GM21390 (cell line): ENCODE results near the gene ITPRID2.
"Not testable (repeated sequence)": the region's sequence is repeated elsewhere in the genome, so short reads cannot be mapped to it uniquely, and the experiment has no call there.

Experiments used
- ATAC-seq: cut with Tn5 transposase; IDR thresholded peaks from one replicate; pipeline ENCODE4 v1.9.1; 2021; ENCODE audit not compliant: unreplicated experiment

The ITPRID2 gene

DNA sequence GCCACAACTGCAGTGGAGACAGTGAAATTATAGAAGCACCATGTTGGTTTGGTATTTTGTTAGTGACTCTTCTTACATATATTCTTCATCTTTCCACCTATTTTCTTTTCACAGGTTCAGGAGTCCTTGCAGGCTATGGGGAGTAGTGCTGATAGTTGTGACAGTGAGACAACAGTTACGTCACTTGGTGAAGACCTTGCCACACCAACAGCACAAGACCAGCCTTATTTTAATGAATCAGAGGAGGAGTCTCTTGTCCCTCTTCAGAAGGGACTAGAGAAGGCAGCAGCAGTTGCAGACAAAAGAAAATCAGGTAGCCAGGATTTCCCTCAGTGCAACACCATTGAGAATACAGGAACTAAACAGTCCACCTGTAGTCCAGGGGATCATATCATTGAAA lies 23.6 kb downstream of the ITPRID2 start:
- no peak for ATAC-seq

DNA sequence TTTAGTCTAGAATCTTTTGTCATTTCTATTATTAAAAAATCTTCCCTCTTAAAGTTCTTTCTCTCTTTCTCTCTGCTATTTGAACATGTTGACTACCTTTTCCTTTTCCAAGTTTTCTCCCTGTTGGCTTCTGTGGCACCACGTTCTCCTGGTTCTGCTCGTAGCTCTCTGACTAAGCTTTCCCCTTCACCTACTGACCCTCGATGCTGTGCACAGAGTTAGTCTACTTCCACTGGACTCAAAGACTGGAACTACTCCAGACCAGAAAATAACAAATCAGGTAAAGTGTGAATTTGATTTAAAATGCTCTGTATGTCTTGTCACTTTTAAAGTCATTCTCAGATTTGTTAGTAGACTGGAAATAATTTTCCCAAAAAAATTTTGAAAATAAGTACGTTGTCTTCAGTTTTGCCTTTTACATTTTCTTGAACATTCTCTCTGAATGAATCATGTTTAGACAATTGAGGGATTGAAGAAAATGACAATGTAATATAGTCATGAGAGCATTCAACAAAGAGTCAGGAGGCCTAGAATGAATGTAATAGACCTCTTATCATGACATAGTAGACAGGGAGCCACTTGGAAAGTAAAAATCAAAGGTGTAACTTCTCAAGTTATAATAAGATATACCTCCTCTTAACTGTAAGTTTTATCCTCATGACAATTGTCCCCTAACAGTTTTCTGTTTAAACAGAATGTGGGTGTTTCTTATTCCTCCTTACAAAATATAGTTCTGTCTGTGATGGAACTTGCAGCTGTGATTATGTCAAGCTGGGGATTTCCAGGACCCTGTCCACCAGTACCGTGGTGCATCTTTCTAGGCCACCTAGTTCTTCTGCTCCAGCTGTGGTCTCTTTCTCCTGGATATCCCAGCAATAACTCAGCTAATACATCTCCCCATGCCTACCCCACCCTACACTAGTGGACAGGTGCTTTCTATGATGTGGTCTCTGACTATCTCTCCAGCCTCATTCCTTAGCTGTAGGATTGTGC lies 25.5 kb downstream of the ITPRID2 start:
- no peak for ATAC-seq

DNA sequence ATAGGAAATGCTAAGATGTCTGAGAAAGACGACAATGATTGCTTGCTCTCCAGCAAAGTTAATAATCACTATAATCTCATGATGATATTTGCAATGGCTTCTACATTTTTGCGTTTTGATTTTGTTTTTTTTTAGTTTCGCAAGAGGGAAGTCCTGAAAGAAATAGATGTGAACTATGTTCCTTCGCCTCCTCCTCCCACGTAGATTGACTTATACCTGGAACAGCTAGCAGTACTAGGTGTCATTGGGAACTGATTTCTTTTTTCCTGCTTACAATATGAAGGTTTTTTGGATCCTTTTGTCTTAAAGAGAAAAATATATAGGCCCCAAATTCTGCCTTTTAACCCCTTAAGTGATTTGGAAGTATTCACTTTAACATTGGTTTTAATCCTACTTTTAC lies 26.7 kb downstream of the ITPRID2 start:
- no peak for ATAC-seq

DNA sequence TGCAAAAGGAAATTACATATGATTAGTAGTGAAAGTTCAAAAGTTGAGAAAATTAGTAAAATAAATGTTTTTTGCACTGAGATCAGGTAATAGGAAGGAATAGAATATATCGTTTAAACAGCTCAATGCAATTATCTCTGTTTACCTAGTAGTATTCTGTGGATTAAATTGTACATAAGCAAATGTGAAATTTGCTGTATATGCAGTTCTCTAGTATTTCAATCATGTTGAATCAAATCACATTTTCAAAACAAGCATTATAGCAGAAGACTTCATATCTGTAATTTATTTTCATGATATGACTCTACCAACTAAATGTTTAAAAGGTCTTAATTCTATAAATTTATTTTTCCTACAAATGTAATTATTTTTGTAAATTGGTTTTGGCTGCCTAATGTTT lies 31.6 kb downstream of the ITPRID2 start:
- no peak for ATAC-seq

DNA sequence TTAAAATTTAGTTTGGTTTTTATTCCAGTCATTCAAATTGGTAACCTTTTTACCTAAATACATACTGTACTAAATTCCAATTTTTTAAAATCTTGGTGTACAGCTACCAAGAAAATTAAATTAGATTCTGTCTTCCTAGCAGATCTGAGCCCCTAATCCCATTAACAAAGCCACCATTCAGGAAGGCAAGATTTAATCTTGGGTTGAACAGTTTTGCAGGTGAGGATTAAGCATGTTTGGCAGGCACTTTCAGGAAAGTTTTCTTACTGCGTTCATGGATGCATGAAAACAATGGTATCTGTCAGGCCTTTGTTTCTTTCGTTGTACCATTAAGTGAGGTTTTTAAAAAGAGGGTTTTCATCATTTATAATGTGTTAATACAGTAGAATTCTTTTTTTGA lies 32.8 kb downstream of the ITPRID2 start:
- no peak for ATAC-seq

DNA sequence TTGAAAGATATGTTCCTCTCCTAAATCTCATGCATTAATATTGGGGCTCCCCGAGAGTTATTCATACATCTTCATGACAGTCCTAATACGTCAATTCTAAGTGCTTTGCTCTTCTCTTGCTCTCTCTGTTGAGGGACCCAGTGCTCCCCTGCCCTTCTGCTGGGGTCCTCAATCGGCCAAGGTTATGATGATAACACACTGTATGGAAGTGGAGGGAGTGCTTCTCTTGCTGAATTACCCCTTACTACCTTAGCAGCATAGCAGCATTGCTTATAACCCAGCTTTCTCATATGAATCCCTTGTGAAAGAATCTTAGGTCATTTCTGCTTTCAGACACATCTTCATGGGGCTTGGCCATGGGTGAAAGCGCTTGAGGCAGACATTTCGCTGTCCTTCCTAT lies 43.2 kb downstream of the ITPRID2 start:
- no peak for ATAC-seq

DNA sequence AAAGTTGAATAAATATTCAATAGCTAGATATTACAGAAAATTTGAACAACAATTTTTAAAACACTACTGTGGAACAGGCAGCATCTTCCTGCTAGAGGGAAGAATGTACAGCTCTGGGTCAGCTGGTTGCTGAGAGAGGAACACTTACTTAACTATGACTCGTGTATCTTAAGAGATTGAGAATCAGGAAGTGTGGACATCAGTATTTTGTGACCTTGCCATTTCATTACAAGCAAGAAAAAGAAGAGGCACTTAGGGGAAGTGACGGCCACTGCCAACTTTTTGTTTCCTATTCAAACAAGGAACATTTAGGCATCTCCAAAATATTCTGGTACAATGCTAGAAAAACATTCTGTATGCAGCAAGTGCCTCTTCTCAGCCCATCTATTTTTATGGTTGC lies 45.9 kb downstream of the ITPRID2 start:
- ATAC-seq, result no peak

DNA sequence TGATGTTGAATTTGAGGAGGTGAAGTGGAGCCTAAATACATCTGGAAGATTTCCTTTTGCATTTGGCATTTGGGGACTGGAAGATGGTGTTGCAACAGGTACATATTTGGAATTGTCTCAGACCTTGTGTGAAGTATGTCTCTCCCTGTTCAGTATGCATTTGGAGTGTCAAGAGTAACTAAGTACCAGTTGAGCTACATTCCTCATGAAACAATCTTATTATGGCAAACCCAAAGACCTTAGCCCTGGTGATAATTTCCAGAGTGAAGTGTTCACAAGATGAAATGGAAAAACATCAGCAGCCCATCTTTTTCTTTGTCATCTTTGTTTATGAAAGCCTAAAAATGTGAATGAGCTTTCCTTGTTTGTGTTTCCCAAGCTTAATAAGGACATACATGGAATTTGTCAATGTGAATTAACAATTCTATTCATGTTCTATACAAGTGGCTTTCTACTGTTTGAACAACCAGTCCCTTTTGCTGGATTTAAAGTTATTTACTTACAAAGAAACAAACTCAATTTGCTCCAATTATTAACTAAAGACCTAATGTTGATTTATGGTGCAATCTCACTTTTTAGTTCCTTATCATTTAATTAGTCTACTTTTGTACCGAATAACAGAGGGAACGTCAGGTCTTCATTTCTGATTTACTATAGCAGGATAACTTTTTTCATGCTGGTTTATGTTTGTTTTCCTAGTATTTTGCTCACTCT lies 52.0 kb downstream of the ITPRID2 start:
- ATAC-seq, result no peak

DNA sequence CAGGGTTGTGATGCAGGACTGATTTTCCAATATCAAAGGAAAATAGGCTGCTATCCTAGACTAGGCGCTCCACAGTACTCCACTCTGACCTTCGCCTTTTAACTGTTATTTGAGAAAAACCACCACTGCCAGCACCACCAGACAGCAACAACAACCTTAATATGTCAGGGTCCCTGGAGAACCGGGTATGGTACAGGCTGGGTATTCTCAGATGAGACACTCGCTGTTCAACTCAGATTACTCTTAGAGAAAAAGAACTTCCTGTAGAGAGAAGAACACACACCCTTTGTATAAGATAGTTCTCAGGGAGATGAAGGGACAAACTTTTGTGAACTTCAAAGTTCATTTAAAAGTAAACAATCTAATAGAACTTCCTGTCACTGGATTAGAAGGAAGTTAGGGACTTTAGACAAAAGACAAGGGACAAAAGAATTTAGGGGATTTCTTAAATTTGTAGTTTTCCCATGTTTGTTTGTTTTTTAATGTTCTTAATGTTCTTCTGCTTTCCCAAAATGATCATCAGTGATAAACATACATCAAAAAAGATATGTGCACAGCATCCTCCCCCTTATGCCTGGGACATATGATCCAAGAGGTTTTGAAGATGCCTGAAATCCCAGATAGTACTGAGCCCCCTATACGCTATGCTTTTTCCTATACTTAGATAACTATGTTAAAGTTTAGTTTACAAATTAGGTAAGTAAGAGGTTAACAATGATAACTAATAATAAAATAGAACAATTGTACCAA lies 52.8 kb downstream of the ITPRID2 start:
- ATAC-seq, result no peak

DNA sequence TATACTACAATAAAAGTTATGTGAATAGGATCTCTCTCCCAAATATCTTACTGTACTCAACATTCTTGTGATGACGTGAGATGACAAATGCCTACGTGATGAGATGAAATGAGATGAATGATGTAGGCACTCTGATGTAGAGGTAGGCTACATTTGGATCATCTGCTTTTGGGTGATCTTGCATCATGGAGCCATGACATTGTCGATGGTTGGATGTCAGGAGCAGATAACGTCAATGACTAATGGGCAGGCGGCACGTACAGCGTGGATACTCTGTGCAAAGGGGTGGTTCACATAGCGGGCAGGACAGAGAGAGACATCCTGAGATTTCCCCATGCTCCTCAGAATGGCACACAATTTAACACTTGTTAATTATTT lies 53.4 kb downstream of the ITPRID2 start:
- ATAC-seq, result no peak

DNA sequence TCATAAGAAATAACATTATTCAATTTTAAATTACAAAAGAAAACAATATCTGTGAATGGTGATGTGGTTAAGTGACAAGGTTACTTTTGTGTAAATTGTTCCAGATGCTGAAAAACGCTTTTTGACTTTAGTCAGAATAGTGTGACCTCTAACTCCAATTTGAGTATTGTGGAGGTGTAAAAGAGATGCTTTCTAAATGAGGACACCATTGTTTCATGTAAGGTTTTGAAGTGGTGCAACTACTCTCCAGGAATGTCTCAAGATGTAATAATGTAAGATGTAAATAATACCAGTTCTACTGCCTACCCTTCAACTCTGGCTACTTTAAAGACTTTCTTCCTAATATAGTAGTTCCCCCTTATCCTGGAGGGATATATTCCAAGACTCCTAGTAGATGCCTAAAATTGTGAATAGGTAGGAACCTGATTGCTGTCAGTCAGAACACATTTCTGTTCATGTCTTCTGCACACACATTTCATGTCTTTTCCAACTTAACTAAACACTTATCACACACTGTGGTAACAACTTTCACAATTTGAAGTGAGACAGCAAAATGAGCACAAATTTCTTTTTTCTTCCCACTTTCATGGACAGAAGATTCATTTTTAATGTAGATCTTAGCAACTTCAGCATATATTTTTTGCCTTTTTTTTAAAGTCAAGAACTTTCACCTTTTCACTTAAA lies 55.1 kb downstream of the ITPRID2 start:
- ATAC-seq, result no peak

DNA sequence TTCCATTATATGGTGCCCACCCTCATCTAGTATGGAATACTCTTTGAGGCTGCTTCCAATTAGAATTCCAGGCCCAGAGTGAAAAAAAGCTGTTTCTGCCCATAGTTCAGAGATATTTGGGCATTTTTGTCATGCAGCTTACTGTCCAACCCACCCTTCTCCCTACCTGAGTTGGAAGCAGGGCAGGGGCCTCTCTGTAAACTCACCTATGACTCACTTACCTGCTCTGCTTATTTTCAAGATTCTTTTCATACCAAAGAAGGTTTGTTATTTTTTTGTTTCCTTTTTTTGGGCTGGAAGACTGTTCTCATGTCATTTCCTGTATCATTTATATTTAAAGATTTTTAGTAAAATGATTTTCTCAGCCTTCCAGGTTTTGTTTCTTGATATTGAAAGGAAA lies 55.7 kb downstream of the ITPRID2 start:
- no peak for ATAC-seq

DNA sequence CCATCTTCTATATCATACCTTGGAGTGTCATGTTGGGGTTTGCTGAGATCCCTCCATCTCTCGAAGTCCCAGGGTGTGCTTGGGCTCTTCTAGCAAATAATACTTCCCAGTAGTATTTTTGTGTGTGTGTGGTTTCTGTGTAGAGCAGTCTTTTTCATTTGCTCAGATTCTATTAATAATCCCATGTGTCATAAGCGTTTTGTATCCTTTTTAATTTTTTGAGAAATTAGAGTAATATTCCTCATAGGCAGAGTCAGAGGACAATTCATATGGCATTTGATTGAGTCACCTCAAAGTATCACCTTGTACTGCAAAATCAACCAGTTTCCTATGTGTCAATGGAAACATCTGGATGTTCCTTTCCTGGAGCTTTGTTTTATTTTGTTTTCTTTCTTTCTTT lies 56.7 kb downstream of the ITPRID2 start:
- no peak for ATAC-seq

DNA sequence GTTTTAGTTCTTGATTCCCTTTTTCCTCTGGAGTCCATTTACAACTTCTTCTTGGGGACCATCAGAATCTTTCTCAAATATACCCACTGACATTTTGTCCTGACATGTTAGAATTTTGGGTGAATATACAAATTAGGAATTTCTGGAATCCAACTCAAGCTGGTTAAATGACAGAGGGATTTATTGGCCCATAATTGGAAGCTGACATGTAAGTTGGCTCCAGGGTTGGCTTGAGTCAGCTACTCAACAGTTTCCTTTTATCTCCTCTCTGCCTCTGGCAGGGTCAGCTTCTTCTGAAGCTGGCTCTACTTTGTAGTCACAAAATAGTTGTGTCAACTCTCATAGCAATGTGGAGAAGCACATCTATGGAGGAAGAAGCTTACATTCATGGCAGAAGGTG lies 57.5 kb downstream of the ITPRID2 start:
- ATAC-seq, result no peak

DNA sequence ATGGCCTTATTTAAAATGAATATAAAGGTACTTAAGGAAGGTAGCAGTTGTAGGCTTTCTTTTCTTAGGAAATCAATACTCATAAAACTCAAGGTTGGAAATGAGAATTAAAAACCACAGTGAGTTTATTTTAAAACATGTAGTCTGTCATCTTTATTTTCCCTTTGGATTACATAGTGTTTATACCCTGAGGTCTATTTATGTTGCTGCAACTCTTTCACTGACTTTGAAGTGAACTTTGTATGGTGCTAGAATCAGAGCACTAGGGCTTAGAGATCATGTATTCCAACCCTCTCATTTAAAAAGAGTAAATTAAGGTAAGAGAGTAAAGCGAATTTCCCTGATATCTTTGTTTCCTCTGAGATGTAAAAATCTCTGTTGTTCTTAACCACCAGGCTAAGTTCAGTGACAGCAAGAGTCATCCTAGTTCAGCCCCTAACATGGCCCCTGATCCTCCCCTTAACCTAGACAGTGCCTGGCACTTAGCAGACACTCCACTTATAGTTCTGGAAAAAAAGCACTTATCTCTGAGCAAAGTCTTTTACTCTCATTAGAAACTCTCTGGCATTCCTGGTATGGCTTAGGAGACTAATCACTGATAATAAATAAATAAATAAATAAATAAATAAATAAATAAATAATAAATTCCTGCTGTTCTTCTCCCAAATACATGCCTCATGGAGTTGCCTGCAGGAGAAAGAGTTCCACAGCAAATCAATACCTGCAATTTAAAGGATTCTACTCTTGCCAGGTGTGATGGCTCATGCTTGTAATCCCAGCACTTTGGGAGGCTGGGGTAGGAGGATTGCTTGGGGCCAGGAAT lies 61.1 kb downstream of the ITPRID2 start:
- ATAC-seq, result no peak

DNA sequence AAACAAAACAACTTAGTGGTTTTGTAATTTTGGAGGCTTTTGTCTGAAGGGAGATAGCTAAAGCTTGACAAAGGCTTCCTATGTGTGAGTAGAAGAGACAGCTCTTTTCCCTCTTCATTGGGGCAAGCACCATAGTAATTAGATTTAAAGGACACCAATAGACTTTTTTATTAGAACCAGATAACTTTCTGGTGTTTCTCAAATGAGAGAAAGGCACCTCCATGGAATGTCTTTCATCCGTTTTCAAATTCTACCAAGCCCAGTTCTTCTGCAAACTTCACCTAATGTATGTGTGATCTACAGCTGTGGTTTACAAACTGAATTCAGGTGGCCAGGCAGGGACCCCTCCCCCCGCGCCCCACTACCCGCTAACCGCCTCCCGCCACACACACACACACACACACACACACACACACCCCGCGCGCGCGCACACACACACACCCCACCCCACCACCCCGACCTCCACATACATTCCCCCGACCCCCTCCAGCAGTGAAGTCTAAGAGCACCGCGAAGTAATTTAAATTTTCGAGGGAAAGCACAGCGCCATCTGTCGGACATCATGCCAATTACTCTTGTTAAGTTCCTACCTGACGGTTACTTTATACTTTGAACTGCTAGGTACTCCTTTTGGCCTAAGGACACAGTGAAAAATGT lies 62.5 kb downstream of the ITPRID2 start:
- ATAC-seq, result peak; percentile 78

DNA sequence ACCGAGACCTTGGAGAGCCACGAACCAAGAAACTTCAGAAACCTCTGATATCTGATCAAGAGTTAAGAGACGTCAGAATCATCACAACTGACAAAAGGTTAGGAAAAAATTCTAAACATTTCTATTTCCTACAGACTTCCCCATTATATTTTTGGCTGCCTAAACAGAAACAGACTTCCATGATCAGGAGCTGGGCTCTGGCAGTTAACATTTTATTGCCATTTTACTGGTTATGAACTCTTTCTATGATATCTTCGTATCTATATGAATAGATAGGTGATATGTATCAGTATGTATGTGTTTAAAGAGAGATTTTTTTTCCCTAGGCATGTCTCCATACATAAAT lies 63.0 kb downstream of the ITPRID2 start:
- no peak for ATAC-seq

DNA sequence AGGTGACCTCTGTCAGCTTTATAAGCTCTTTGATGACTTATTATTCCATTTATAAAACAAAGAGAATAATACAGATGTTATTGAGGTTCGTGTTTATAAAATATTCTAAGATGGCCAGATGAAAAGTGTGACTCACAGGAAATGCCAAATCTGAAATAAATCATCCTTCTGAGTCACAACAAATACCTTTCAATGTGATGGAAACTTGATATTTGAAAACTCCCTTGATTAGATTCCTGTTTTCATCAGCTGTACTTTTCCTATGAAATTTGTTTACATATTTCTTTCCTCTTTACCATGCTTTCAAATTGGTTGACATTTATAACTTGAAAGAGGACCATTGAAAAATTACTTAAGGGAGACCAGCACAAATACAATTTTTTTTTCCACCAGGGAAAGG lies 63.5 kb downstream of the ITPRID2 start:
- no peak for ATAC-seq

DNA sequence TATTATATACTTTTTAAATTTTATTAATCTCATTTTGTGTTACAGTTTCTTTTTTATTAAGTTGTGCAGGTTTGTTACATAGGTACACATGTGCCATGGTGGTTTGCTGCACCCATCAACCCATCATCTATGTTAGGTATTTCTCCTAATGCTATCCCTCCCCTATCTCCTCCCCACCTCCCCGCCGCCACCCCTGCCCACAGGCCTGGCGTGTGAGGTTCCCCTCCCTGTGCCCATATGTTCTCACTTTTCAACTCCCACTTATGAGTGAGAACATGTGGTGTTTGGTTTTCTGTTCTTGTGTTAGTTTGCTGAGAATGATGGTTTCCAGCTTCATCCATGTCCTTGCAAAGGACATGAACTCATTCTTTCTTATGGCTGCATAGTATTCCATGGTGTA lies 64.3 kb downstream of the ITPRID2 start:
- not testable (repeated sequence) for ATAC-seq

DNA sequence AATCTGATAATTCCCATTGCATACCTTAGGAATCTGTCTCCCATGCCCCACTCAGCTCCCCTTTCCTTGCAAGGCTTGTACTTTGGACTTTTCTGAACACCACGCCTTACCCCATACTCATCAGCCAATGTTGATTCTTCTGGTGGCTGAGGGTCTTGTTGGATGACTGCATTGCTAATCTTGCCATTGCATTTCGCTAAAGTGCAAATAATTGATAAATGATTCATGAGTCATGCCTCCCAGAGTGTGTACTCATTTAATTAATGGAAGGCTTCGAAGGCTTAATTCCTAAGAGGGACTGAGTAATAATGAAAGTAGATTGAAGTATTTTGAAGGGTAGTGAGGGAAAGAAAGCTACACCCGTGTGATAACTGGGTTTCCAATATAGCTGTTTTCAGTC lies 66.1 kb downstream of the ITPRID2 start:
- ATAC-seq, result no peak
